ENCODE data around the gene POC1B.
"Not testable (repeated sequence)": the region's sequence is repeated elsewhere in the genome, so short reads cannot be mapped to it uniquely, and the experiment has no call there.

The POC1B gene

DNA sequence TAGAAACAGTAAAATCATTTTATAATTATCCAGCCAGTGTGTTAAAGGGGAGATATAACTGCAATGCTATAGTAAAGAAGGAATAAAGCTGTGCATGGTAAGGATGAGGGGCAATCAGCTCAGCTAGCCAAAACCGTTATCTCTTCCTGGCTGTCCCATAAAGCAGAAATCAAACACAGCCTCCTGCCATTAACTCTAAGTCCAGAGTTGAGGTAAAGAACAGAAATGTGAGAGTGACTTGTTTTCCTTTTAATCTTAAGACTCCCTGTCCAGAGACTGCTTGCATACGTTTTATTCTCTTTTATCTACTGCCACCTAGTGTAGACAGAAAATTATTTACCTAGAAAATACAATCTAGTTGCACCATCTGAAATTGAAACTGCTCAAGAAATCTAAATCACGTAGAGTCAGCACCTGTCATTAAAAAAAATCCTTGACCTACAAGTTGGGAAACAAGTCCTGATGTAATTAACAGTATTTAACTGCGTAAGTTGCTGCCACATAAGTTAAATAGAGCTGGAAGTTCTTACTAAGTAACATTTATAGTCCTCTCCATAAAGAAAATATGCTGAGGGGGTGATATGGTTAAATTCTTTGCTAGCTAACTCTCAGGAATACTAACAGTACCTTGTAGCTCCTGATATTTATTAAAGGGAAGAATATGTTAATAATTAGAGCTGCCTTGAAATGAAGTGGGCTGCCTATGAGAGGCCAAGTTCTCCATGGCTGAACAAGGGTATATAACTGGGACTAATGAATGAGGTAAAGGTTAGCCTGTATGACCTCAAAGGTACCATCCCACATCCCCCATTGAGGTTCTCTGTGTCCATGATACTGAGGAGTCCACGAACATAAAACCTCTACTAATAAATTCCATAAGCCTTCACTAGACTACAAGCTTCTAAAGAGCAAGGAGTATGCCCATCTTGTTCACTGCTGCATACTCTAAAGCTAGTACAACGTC lies 63.9 kb downstream of the POC1B start:
- peak; percentile 17 for DNase-seq (ENCODE audit: low spot score)

- DNase-seq (ENCODE audit: low spot score): no peak
Observed at GRCh38 chr12:89461190-89461589, 64.7 kb downstream of the POC1B start.

- DNase-seq (ENCODE audit: low spot score): not testable (repeated sequence)
Observed at GRCh38 chr12:89459279-89459678, 66.6 kb downstream of the POC1B start.

DNA sequence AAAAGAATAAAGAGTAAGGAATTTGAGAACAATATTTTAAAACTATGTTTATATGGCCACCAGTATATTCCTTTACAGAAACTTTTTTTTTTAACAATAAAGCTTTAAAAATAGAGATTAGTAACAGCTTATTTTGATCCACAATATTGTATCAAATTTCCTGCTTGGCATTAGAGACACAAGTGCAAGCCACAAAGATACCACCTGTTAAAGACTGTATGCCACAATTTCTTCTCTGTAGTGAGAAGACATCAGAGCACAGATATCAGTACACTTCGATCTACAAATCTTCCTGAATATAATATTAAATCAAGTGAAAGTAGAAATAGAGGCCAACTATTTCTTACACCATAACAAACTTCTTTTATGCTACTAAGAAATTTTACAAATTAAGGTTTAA lies 69.3 kb downstream of the POC1B start:
- DNase-seq (ENCODE audit: low spot score): no peak

DNA sequence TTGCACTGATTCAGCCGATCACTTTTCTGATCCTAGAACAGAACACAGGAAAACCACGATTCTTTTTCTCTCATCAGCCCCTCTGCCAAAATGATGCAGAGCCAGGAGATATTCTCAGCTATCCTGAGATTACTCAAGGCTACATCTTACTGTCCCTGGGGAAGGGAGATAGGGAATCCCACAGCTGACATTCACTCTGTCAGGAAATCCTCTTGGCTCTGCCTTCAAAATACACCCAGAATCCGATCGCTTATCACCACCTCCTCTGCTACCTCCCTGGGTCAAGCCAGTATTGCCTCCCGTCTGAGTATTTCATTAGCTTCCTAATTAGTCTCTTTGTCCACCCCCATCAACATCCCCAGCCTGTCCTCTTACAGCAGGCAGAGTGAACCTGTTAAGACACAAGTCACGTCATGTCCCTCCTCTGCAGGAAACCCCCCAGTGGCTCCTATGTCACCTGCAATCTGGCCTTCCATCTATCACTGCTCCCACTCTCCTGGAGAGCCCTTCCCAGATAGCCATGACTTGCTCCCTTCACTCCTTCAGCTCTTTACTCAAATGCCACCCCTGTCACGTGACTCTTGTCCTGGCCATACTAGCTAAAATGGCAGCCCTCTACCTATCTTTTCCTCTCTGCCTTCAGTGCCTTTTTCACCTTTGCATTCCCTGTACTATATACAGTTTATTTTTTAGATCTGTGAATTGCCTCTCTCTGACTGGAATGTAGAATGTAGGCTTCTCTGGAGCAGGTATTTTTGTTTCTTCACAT lies 71.6 kb downstream of the POC1B start:
- no peak for DNase-seq (ENCODE audit: low spot score)

- peak; percentile 19 for DNase-seq (ENCODE audit: low spot score)
Observed at GRCh38 chr12:89453121-89453978, 72.5 kb downstream of the POC1B start.

GRCh38 chr12:89451841-89452251 lies 74.0 kb downstream of the POC1B start:
- DNase-seq (ENCODE audit: low spot score): peak; percentile 48

GRCh38 chr12:89450907-89451306 lies 74.9 kb downstream of the POC1B start:
- peak; percentile 27 for DNase-seq (ENCODE audit: low spot score)

DNA sequence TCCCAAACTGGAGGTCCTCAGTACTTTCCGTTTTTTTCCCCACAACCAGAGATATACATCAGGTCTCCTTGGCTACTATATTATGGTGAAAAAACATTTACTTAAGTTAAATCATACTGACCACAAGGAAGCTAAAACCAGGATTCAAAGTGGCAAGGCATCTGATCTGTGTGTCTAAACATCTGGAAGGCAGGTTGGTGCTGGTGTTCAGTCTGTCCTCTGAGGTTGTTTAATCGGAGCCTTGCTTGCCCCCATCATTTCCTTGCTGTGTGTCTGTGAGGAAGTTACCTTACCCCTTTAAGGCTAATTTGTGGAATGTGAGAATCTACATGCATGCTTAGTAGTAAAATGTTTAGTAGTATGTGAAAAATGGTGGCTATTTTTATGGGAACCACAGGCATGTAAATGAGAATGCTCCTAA lies 76.9 kb downstream of the POC1B start:
- DNase-seq (ENCODE audit: low spot score): no peak

GRCh38 chr12:89448526-89448925 lies 77.3 kb downstream of the POC1B start:
- no peak for DNase-seq (ENCODE audit: low spot score)

- peak; percentile 24 for DNase-seq (ENCODE audit: low spot score)
Observed at GRCh38 chr12:89439941-89440340, 85.9 kb downstream of the POC1B start.

GRCh38 chr12:89437231-89437630 lies 88.6 kb downstream of the POC1B start:
- DNase-seq (ENCODE audit: low spot score): no peak

GRCh38 chr12:89436062-89436461 lies 89.8 kb downstream of the POC1B start:
- DNase-seq (ENCODE audit: low spot score): no peak

- DNase-seq (ENCODE audit: low spot score): no peak
Observed at GRCh38 chr12:89433634-89434033, 92.2 kb downstream of the POC1B start.

GRCh38 chr12:89432396-89432795 lies 93.5 kb downstream of the POC1B start:
- DNase-seq (ENCODE audit: low spot score): no peak

DNA sequence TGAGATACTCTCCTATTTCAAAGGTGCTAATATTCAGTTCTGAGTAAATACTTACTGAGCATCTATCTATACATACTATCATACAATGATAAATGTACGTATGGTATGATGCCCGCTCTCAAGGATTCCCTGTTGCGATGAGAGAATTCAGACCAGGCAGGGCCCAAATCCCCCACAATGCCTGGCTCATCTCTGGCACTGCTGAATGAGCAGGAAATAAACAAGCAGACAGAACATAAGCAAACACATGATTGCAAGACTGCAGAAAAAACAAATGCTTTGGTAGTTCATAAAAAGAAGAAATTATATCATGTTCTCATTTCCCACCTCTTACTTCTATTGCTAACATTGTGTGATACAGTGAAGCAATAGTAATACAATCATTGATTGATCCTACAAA lies 96.3 kb downstream of the POC1B start:
- no peak for DNase-seq (ENCODE audit: low spot score)

- no peak for DNase-seq (ENCODE audit: low spot score)
Observed at GRCh38 chr12:89427508-89428156, 98.2 kb downstream of the POC1B start.

GRCh38 chr12:89424846-89425245 lies 101.0 kb downstream of the POC1B start:
- no peak for DNase-seq (ENCODE audit: low spot score)

DNA sequence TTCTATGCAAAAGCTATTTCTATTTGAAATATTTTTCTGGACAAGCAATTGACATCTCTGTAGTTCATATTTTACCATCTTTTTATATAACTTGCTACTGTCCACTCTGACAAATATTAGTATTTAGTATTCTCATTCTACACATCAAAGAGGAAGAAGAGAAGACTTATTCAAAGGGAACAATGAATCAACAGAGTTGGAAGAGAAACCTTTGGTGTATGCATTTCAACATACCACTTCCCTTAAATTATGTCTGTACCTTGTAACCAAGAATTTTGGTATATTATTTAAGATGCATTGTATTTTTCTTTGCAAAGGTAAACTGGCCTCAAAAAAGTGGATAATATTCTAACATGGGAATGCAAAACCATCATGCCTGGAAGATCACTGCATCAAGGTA lies 101.5 kb downstream of the POC1B start:
- DNase-seq (ENCODE audit: low spot score): no peak

DNA sequence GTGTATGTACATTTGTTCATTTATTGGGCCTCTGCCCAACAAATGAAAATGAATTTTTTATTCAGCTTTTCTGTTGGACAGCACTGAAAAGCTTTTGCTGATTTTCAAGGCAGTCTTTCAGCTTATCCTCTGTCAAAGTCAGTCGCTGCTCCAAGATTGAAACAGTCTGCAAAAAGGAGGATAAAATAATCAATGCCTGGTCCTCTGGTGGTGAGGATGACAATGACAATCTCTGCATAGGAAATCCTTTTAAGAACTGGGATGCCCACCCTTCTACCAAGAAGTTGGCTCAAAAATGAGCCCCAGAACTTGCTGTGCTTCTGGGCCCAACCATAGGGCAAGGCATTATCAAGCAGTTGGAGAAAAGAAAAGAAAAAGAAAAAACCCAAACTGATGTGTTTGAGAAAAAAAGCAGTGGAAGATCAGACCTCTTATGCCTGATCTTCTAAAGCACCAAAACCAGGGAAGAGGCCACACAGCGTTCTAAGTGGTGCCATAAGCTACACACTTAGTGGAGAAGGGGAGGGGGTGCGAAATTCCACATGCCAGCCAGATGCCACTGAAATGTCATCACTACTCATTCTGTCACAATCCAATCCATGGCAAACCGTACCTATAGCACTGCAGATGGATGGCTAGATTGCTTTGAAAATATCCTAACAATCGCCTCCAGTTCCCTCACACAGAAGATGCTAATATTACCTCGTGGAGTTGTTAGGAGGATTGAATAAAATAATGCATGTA lies 104.6 kb downstream of the POC1B start:
- DNase-seq (ENCODE audit: low spot score): no peak
